GM21717 (cell line): Measurements from ENCODE around the gene CATSPERZ.

Experiments
- ATAC-seq: cut with Tn5 transposase; IDR thresholded peaks from one replicate; pipeline ENCODE4 v1.9.1; 2021; ENCODE audit warnings: mild to moderate bottlenecking, moderate library complexity; ENCODE audit not compliant: unreplicated experiment

CATSPERZ gene

GRCh38 chr11:64263021-64263946 lies 36.9 kb upstream of the CATSPERZ start:
- no peak for ATAC-seq

GRCh38 chr11:64263947-64264317 lies 36.2 kb upstream of the CATSPERZ start:
- ATAC-seq, result no peak

- no peak for ATAC-seq
Observed at GRCh38 chr11:64264371-64264852, 35.7 kb upstream of the CATSPERZ start.

- ATAC-seq, result no peak
Observed at GRCh38 chr11:64265176-64266160, 34.7 kb upstream of the CATSPERZ start.

GRCh38 chr11:64266339-64266738 lies 33.8 kb upstream of the CATSPERZ start:
- no peak for ATAC-seq

GRCh38 chr11:64267207-64267945 lies 32.8 kb upstream of the CATSPERZ start:
- ATAC-seq, result no peak

- ATAC-seq, result no peak
Observed at GRCh38 chr11:64268025-64268892, 31.9 kb upstream of the CATSPERZ start.

GRCh38 chr11:64268893-64269539 lies 31.1 kb upstream of the CATSPERZ start:
- peak; percentile 16 for ATAC-seq

GRCh38 chr11:64269540-64270220 lies 30.5 kb upstream of the CATSPERZ start:
- ATAC-seq, result peak; percentile 55

- no peak for ATAC-seq
Observed at GRCh38 chr11:64275031-64275800, 24.9 kb upstream of the CATSPERZ start.

GRCh38 chr11:64275841-64276240 lies 24.3 kb upstream of the CATSPERZ start:
- no peak for ATAC-seq

- ATAC-seq, result no peak
Observed at GRCh38 chr11:64276653-64277431, 23.3 kb upstream of the CATSPERZ start.

- ATAC-seq, result no peak
Observed at GRCh38 chr11:64278576-64279190, 21.5 kb upstream of the CATSPERZ start.

GRCh38 chr11:64281957-64282770 lies 18.0 kb upstream of the CATSPERZ start:
- ATAC-seq, result no peak

GRCh38 chr11:64283092-64283491 lies 17.1 kb upstream of the CATSPERZ start:
- no peak for ATAC-seq
